Mesendoderm (in vitro differentiated cells): ENCODE results near the gene PER2. TPM values are rescaled to one million over a fixed set of nuclear protein-coding genes. Genes with fewer than 3 reads are reported as not detected.
"Not testable (repeated sequence)": the region's sequence is repeated elsewhere in the genome, so short reads cannot be mapped to it uniquely, and the experiment has no call there.

ENCODE experiments used
- DNase-seq: peaks from one replicate; pipeline ENCODE4 v3.0.0; 2013
- H2AK5ac ChIP-seq: 2 replicates; pipeline ENCODE4 v1.6.1; 2013; ENCODE audit warnings: low read length, inconsistent platforms
- H2BK120ac ChIP-seq: 2 replicates; pipeline ENCODE4 v1.6.1; 2013; ENCODE audit warnings: low read depth, mild to moderate bottlenecking, low read length, moderate library complexity, mixed read lengths
- H2BK15ac ChIP-seq: replicated peaks from 2 replicates; pipeline ENCODE4 v1.6.1; 2013; ENCODE audit warnings: low read depth, mild to moderate bottlenecking, moderate library complexity
- H2BK5ac ChIP-seq: 2 replicates; pipeline ENCODE4 v1.6.1; 2013; ENCODE audit warnings: low read length, inconsistent platforms
- H3K18ac ChIP-seq: 2 replicates; pipeline ENCODE4 v1.6.1; 2013; ENCODE audit warnings: mild to moderate bottlenecking, low read length, mixed read lengths
- H3K23ac ChIP-seq: one replicate; pipeline ENCODE4 v1.6.1; 2013; ENCODE audit warnings: low read length
- H3K27ac ChIP-seq: 2 replicates; pipeline ENCODE4 v1.5.1; 2013; ENCODE audit warnings: low read depth, mild to moderate bottlenecking, inconsistent platforms, low read length, moderate library complexity
- H3K27me3 ChIP-seq: 2 replicates; pipeline ENCODE4 v1.6.1; 2013; ENCODE audit warnings: low read length, control low read depth, mild to moderate bottlenecking, inconsistent platforms; ENCODE audit not compliant: insufficient read depth, poor library complexity
- H3K36me3 ChIP-seq: 2 replicates; pipeline ENCODE4 v1.6.1; 2013; ENCODE audit warnings: low read length, inconsistent platforms; ENCODE audit not compliant: control insufficient read depth, insufficient read depth
- H3K4ac ChIP-seq: one replicate; pipeline ENCODE4 v1.6.1; 2013; ENCODE audit warnings: low read depth, mild to moderate bottlenecking, low read length, moderate library complexity
- H3K4me1 ChIP-seq: 2 replicates; pipeline ENCODE4 v1.6.1; 2013; ENCODE audit warnings: low read depth, low read length, inconsistent platforms; ENCODE audit not compliant: control insufficient read depth
- H3K4me2 ChIP-seq: 2 replicates; pipeline ENCODE4 v1.6.1; 2013; ENCODE audit warnings: low read length
- H3K4me3 ChIP-seq: 2 replicates; pipeline ENCODE4 v1.5.1; 2013; ENCODE audit warnings: mild to moderate bottlenecking, low read length
- H3K56ac ChIP-seq: one replicate; pipeline ENCODE4 v1.6.1; 2013; ENCODE audit warnings: low read length
- H3K79me1 ChIP-seq: 2 replicates; pipeline ENCODE4 v1.6.1; 2013; ENCODE audit warnings: low read length, inconsistent platforms
- H3K79me2 ChIP-seq: 2 replicates; pipeline ENCODE4 v1.6.1; 2013; ENCODE audit warnings: mild to moderate bottlenecking, low read length; ENCODE audit not compliant: control insufficient read depth, insufficient read depth
- H3K9ac ChIP-seq: 2 replicates; pipeline ENCODE4 v1.6.1; 2013; ENCODE audit warnings: low read length, inconsistent platforms
- H4K5ac ChIP-seq: one replicate; pipeline ENCODE4 v1.6.1; 2013; ENCODE audit warnings: low read length
- H4K8ac ChIP-seq: one replicate; pipeline ENCODE4 v1.6.1; 2013; ENCODE audit warnings: low read depth, mild to moderate bottlenecking, control low read depth, low read length, moderate library complexity
- WGBS: extraction: QIAGEN DNeasy Blood & Tissue Kit; methylation state at CpG from one replicate; pipeline ENCODE4 v1.1.7; 2013; ENCODE audit warnings: low lambda C conversion rate, missing lambda C conversion rate; ENCODE audit not compliant: insufficient coverage; ENCODE audit errors: extremely low coverage; 5-methylcytosine and 5-hydroxymethylcytosine counted together
- polyA plus RNA-seq, 2 experiments: library from polyadenylated mRNA; stranded (reverse); fragments of 200-250 nt; gene quantifications; one replicate each; pipeline ENCODE4 v1.2.3, GENCODE V29; 2013

PER2 gene
- 2.2 TPM for polyA plus RNA-seq (2013, experiment 1 of 2)
- 2.0 TPM for polyA plus RNA-seq (2013, experiment 2 of 2)

- Histone ChIP-seq H3K27me3 (no peaks in the 10 kb centered on the region), H3K79me1 (peaks cover 10% of the 10 kb centered on the region), H4K8ac (no peak within 1 kb of the TSS), H2BK120ac (no peak within 1 kb of the TSS), H2BK5ac (no peak within 1 kb of the TSS), H3K56ac (peak within 1 kb of the TSS; percentile 83), H2BK15ac (no peak within 1 kb of the TSS), H3K36me3 (no peaks in the 10 kb centered on the region), H3K4me1 (peaks cover 14% of the 10 kb centered on the region), H3K4ac (no peak within 1 kb of the TSS), H2AK5ac (no peak within 1 kb of the TSS), H4K5ac (no peak within 1 kb of the TSS), H3K18ac (no peak within 1 kb of the TSS), H3K79me2 (peaks cover 5% of the 10 kb centered on the region), H3K27ac (peak within 1 kb of the TSS; percentile 64), H3K4me2 (peak within 1 kb of the TSS; percentile 69), H3K4me3 (peak within 1 kb of the TSS; percentile 44), H3K23ac (no peak within 1 kb of the TSS), H3K9ac (peak within 1 kb of the TSS; percentile 69)
- no CpG with 5 or more reads among the region's 65 CpGs for WGBS
- peak; percentile 92 for DNase-seq
Observed at GRCh38 chr2:238287737-238288649, at the start of gene PER2. Gene PER2, minus strand, starts transcription at chr2:238288610. Its CDS starts 10,674 bp downstream, at chr2:238277936.

- Histone ChIP-seq H2BK5ac (no peak overlapping the region), H2AK5ac (no peak overlapping the region), H3K4me2 (no peak overlapping the region), H2BK120ac (no peak overlapping the region), H3K23ac (no peak overlapping the region), H3K4me3 (no peak overlapping the region), H3K79me2 (no peaks in the 10 kb centered on the region), H3K4ac (no peak overlapping the region), H3K56ac (no peak overlapping the region), H3K18ac (no peak overlapping the region), H2BK15ac (no peak overlapping the region), H4K5ac (no peak overlapping the region), H3K4me1 (no peaks in the 10 kb centered on the region), H3K27ac (no peak overlapping the region), H4K8ac (no peak overlapping the region), H3K9ac (no peak overlapping the region), H3K27me3 (no peaks in the 10 kb centered on the region), H3K79me1 (no peaks in the 10 kb centered on the region), H3K36me3 (no peaks in the 10 kb centered on the region)
- no peak for DNase-seq
- WGBS, result no CpG with 5 or more reads among the region's 5 CpGs
Observed at GRCh38 chr2:238337846-238338245, 49.4 kb upstream of the PER2 start.

- Histone ChIP-seq H2BK120ac (no peak overlapping the region), H3K36me3 (no peaks in the 10 kb centered on the region)
- no CpG with 5 or more reads among the region's 5 CpGs for WGBS
Observed at GRCh38 chr2:238336793-238337444, 48.5 kb upstream of the PER2 start.

GRCh38 chr2:238336151-238336550, 47.7 kb upstream of the PER2 start:
- Histone ChIP-seq H3K9ac (no peak overlapping the region), H2BK15ac (no peak overlapping the region), H3K27me3 (no peaks in the 10 kb centered on the region), H3K79me2 (no peaks in the 10 kb centered on the region), H3K23ac (no peak overlapping the region), H3K4me1 (no peaks in the 10 kb centered on the region), H3K27ac (no peak overlapping the region), H2AK5ac (no peak overlapping the region), H4K5ac (no peak overlapping the region), H3K4ac (no peak overlapping the region), H3K56ac (no peak overlapping the region), H3K36me3 (no peaks in the 10 kb centered on the region), H3K4me3 (no peak overlapping the region), H4K8ac (no peak overlapping the region), H3K79me1 (peaks cover 2% of the 10 kb centered on the region), H2BK120ac (no peak overlapping the region), H3K4me2 (no peak overlapping the region), H2BK5ac (no peak overlapping the region), H3K18ac (no peak overlapping the region)
- DNase-seq, result no peak
- WGBS, result no CpG with 5 or more reads among the region's 2 CpGs

More at GRCh38 chr2:238336793-238337444, 48.5 kb upstream of the PER2 start:
- Histone ChIP-seq H3K56ac (no peak overlapping the region), H3K9ac (no peak overlapping the region), H3K4me2 (no peak overlapping the region), H3K27me3 (no peaks in the 10 kb centered on the region), H3K23ac (no peak overlapping the region), H3K4me1 (no peaks in the 10 kb centered on the region), H3K18ac (no peak overlapping the region), H4K8ac (no peak overlapping the region), H3K79me2 (no peaks in the 10 kb centered on the region), H3K4ac (no peak overlapping the region), H3K4me3 (no peak overlapping the region), H2BK5ac (no peak overlapping the region), H3K27ac (no peak overlapping the region), H3K79me1 (peaks cover 2% of the 10 kb centered on the region), H2AK5ac (no peak overlapping the region), H4K5ac (no peak overlapping the region), H2BK15ac (no peak overlapping the region)
- DNase-seq, result no peak

- H3K79me1 ChIP-seq, H3K79me2 ChIP-seq, H3K4me3 ChIP-seq, H3K18ac ChIP-seq, H2BK120ac ChIP-seq, H3K9ac ChIP-seq, H3K4ac ChIP-seq, H4K8ac ChIP-seq, DNase-seq, H4K5ac ChIP-seq, H3K27ac ChIP-seq, H3K4me2 ChIP-seq, H3K36me3 ChIP-seq, H2BK5ac ChIP-seq, H2AK5ac ChIP-seq, H3K56ac ChIP-seq, H2BK15ac ChIP-seq, H3K27me3 ChIP-seq, H3K23ac ChIP-seq, H3K4me1 ChIP-seq: not testable (repeated sequence)
- WGBS, result no CpG with 5 or more reads among the region's 8 CpGs
Observed at GRCh38 chr2:238335591-238335990, 47.2 kb upstream of the PER2 start.
